ENCODE measurements around the gene STARD10. TPM values are rescaled to one million over a fixed set of nuclear protein-coding genes. Genes with fewer than 3 reads are reported as not detected.

STARD10 gene
- total RNA-seq, 2 experiments from 2014 or later: 8.1 to 8.6 TPM

DNA sequence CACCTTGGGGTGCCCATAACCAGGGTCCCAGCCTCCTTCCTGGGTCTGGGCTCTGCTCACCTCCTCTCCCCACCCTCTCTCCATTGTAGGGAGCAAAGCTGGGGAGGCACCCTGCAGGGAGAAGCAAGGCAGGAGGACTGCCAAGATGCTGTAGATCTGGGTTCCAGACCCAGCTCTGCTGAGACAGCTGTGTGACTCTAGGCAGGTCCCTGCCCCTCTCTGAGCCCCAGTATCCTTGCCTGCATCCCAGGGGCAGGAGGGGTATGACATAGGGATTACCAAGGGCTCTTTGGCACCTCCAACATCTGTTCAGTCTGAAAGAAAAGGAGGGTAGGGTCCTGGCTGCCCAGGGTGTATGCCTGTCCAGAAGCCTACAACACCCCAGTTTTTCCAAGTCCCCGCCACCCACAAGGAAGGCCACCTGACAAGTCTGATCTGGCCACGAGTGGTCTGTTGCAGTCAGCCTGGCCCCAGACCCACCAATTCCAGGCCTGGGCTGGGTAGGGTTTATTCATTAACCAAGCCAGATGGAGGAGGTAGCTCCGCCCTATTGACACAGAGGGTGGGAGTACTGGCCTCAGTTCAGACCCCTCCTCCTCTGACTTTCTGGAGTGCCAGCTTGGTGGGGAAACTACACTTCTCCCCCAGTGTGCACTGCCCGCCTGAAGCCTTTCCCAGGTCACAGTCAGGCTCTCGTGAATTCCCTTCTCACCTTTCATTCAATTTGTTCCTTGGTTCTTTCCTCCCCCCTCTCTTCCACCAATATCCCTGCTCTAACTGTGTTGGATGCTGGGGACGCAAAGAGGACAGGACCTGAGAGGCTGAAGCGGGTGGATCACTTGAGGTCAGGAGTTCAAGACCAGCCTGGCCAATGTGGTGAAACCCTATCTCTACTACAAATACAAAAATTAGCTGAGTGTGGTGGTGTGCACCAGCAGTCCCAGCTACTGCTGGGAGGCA is 15.0 kb downstream of the STARD10 start:
- Mint-ChIP-seq H3K9me3 (no peaks in the 10 kb centered on the region), H3K36me3 (ENCODE audit: low read depth) (no peaks in the 10 kb centered on the region), H3K4me3 (no peak overlapping the region), H3K27ac (no peak overlapping the region), H3K27me3 (no peaks in the 10 kb centered on the region), H3K4me1 (ENCODE audit: low read depth) (peaks cover 17% of the 10 kb centered on the region)
- intact Hi-C loops (cut with micrococcal nuclease): no loop called here
- CTCF ChIA-PET: interaction anchor here (0.9 to 4.0 kb wide), 3 partner anchors 8 to 54 kb away, joined by 4 to 14 read pairs (median 4); no protein-coding TSS in a partner anchor
- TF ChIP-seq, protein P1, sequence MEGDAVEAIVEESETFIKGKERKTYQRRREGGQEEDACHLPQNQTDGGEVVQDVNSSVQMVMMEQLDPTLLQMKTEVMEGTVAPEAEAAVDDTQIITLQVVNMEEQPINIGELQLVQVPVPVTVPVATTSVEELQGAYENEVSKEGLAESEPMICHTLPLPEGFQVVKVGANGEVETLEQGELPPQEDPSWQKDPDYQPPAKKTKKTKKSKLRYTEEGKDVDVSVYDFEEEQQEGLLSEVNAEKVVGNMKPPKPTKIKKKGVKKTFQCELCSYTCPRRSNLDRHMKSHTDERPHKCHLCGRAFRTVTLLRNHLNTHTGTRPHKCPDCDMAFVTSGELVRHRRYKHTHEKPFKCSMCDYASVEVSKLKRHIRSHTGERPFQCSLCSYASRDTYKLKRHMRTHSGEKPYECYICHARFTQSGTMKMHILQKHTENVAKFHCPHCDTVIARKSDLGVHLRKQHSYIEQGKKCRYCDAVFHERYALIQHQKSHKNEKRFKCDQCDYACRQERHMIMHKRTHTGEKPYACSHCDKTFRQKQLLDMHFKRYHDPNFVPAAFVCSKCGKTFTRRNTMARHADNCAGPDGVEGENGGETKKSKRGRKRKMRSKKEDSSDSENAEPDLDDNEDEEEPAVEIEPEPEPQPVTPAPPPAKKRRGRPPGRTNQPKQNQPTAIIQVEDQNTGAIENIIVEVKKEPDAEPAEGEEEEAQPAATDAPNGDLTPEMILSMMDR (IDR thresholded peaks at IDR 0.05): no peak
- POLR2A ChIA-PET: interaction anchor here (0.6 to 1.2 kb wide), 3 partner anchors 16 to 216 kb away, joined by 3 read pairs; no protein-coding TSS in a partner anchor
- DNase-seq (no peak), ATAC-seq (no peak)

DNA sequence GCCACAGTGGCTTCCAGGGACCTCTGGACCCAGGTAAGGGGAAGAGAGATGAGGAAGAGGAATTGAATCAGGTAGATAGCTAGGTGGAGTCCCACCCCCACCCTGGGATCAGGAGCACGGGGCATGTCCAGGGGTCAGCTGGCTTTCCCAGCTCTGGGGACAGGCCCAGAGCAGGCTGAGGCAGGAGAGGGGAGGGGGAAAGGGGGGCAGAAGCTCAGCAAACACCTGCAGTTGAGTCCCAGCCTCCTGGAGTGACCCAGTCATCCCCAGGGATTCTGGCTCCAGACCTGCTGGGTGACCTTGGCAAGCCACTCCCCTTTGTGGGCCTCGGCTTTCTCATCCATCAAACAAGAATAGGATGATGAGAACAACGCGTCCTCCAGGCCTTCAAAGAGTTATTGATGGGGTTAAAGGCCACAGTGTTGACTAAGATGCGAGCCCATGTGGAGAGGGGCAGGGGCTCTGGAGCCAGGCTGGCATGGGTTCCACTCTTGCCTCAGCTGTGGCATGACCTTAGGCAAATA is 16.0 kb downstream of the STARD10 start:
- ATAC-seq: no peak
- CTCF ChIA-PET: interaction anchor here (4.0 kb wide), 1 partner anchor 53 kb away, joined by 14 read pairs; no protein-coding TSS in a partner anchor
- POLR2A ChIA-PET: no interaction called here
- Mint-ChIP-seq H3K4me1 (ENCODE audit: low read depth) (peaks cover 15% of the 10 kb centered on the region), H3K27ac (no peak overlapping the region), H3K9me3 (no peaks in the 10 kb centered on the region), H3K27me3 (no peaks in the 10 kb centered on the region), H3K4me3 (no peak overlapping the region), H3K36me3 (ENCODE audit: low read depth) (no peaks in the 10 kb centered on the region)
- intact Hi-C loops (cut with micrococcal nuclease): no loop called here
- DNase-seq: no peak
- TF ChIP-seq, protein P1 (IDR thresholded peaks at IDR 0.05): no peak

DNA sequence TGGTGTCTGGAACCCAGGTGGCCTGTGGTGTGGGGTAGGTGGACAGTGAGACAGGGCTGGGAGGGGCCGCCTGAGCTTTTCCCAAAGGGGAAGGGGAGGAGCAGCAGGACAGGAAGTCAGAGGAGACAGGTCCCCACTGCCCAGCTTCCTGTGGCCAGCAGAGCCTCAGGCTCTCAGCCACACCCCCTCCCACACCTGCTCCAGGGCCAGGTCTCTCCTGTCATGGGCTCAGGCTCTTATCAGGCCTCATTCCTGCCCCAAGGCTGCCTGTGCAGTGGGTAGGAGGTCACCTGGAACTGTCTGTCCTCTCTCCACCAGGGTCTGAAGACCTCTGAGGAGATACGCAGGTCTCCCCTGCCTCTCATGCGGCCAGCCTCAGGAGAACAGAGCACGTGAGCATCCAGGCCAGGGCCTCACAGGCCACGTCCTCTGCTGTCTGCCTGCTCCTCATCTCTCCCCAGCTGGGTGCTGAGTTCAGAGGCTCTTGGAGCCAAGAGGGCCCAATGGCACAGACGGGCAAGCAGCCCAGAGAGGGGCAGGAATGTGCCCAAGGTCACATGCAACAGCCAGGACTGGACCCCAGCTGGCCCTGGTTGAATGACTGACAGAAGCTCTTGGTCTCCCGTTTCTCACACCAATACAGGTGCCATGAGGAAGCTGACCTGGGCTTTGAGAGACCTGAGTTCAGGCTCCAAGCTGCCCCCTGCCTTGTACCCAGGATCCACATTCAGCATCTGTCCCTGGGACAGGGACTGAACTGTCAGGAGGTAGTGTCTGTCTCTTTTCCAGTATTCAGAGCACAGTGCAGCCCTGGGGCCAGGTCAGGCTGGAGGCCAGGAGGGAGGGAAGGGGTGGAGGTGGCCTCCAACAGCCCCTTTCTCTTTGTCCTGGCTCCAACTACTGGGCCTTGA is 16.7 kb downstream of the STARD10 start:
- ChIA-PET CTCF (interaction anchor here (4.0 kb wide), 1 partner anchor 52 kb away, joined by 14 read pairs; no protein-coding TSS in a partner anchor), POLR2A (no interaction called here)
- Mint-ChIP-seq H3K36me3 (ENCODE audit: low read depth) (no peaks in the 10 kb centered on the region), H3K27me3 (no peaks in the 10 kb centered on the region), H3K27ac (no peak overlapping the region), H3K4me1 (ENCODE audit: low read depth) (peaks cover 8% of the 10 kb centered on the region), H3K9me3 (no peaks in the 10 kb centered on the region), H3K4me3 (no peak overlapping the region)
- intact Hi-C loops (cut with micrococcal nuclease): no loop called here
- ATAC-seq (no peak), DNase-seq (no peak)
- TF ChIP-seq, protein P1 (IDR thresholded peaks at IDR 0.05): no peak

DNA sequence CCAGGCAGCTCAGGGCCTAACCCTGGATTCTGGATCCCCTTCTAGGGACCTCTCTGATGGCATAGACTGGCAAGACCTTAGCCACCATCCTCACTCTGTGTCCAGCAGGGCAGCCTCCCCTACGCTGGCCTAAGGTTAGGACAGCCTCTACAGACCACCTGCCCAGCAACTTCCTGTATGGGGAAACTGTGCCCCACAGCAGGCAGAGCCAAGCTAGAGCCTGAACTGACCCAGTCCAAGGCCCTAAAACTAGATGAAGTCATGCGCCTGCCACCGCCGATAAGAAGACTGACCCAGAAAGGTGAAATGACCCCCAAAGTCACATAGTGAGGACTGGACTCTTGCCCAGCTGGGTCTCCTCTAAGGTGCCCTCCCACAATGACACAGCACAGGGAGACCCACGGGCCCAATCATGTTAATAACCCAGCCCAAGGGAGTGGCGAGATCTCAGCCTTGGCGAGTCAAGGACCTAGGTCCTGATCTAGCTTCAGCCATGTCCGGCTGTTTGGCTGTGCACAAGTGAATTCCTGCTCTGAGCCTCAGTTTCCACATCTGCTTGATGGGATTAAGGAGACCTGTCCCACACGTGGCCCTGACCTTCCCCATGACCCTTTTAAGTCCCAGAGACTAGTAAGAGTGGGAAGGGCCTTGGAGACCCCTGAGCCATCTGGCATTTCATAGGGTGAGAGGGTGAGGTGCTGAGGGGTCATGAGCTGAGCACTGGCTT is 17.6 kb downstream of the STARD10 start:
- ATAC-seq: no peak
- intact Hi-C loops (cut with micrococcal nuclease): no loop called here
- H3K27me3 Mint-ChIP-seq: no peaks in the 10 kb centered on the region
- no peaks in the 10 kb centered on the region for H3K9me3 Mint-ChIP-seq
- no peak for DNase-seq
- H3K4me1 Mint-ChIP-seq (ENCODE audit: low read depth): peaks cover 5% of the 10 kb centered on the region
- ChIA-PET CTCF (interaction anchor here (0.6 to 4.0 kb wide), 4 partner anchors 9 to 51 kb away, joined by 3 to 16 read pairs (median 10); partner anchors contain the start of gene STARD10), POLR2A (interaction anchor here (0.6 kb wide), 1 partner anchor 49 kb away, joined by 3 read pairs; no protein-coding TSS in a partner anchor)
- no peak overlapping the region for H3K27ac Mint-ChIP-seq
- TF ChIP-seq, protein P1 (IDR thresholded peaks at IDR 0.05): no peak
- H3K4me3 Mint-ChIP-seq: no peak overlapping the region
- no peaks in the 10 kb centered on the region for H3K36me3 Mint-ChIP-seq (ENCODE audit: low read depth)
